ENCODE measurements around the gene TSPO. TPM values are rescaled to one million over a fixed set of nuclear protein-coding genes. Genes with fewer than 3 reads are reported as not detected.

The TSPO gene
- total RNA-seq, 1 experiment from 2014 or later, result 308 TPM

DNA sequence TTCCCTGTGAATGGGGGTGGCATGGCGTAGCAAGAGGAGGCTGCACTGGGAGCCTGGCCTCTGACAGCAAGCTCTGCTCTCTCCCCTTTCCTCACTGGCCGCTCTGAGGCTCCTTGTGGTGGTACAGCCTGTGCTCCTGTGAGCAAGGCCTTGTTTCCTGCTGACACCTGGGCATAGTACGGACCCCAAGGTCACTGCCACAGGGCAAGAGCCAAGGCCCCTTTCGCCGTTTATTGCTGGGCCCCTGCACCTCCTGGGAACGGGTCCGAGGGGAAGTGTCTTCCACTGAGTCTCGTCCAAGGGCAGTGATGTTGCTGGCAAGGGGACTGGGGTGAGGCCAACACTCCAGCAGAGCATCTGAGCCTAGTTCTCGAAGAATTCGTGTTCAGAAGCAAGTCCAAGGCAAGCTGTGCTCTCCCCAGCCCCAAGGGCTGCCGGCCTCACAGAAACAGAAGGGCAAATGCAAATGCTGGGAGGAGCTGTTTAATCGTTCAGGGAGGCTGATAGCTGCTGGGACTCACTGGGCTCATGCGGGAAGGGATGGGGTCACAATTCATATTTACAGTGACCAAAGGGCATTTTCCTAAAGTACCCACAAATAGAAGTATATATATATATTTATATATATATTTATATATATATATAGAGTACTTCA, 51.5 kb downstream of the TSPO start:
- no peak for DNase-seq (ENCODE audit: unreplicated experiment)
- TF ChIP-seq, protein P1, sequence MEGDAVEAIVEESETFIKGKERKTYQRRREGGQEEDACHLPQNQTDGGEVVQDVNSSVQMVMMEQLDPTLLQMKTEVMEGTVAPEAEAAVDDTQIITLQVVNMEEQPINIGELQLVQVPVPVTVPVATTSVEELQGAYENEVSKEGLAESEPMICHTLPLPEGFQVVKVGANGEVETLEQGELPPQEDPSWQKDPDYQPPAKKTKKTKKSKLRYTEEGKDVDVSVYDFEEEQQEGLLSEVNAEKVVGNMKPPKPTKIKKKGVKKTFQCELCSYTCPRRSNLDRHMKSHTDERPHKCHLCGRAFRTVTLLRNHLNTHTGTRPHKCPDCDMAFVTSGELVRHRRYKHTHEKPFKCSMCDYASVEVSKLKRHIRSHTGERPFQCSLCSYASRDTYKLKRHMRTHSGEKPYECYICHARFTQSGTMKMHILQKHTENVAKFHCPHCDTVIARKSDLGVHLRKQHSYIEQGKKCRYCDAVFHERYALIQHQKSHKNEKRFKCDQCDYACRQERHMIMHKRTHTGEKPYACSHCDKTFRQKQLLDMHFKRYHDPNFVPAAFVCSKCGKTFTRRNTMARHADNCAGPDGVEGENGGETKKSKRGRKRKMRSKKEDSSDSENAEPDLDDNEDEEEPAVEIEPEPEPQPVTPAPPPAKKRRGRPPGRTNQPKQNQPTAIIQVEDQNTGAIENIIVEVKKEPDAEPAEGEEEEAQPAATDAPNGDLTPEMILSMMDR (IDR thresholded peaks at IDR 0.05; ENCODE audit: unreplicated experiment), result no peak
- Mint-ChIP-seq H3K4me3 (ENCODE audit: unreplicated experiment) (no peak overlapping the region), H3K27me3 (ENCODE audit: insufficient read depth, unreplicated experiment) (no peaks in the 10 kb centered on the region), H3K4me1 (ENCODE audit: insufficient read depth, unreplicated experiment) (peaks cover 6% of the 10 kb centered on the region), H3K9me3 (ENCODE audit: unreplicated experiment) (no peaks in the 10 kb centered on the region), H3K27ac (ENCODE audit: low read depth, unreplicated experiment) (no peak overlapping the region), H3K36me3 (ENCODE audit: insufficient read depth, unreplicated experiment) (no peaks in the 10 kb centered on the region)
- ChIA-PET CTCF (no interaction called here), POLR2A (no interaction called here)
- no TSS peak for BruUV-seq (replicated peaks)
- intact Hi-C loops (cut with micrococcal nuclease), result no loop called here

DNA sequence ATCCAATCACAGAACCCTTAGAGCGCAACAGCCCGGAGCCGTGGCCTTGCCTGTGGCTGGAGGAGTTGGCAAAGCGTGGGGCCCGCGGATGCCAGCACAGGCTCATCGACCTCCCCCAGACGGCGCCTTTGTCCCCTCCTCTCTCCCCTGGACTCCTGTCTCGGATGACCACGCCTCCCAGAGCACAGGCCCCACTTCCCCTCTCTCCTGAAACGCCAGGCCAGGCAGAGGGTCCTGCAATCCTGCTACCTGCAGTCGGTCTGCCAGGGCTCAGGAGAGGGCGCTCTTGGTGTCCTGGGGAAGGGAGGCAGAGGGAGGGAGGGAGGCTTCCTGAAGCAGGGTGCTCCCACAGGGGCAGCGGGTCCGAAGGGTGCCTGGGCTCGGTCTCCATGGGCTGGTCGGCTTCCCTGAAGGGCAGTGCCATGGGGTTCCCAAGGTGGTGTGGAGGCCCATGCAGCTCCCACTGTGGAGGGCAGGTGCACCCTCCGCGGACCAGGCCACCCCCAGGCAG, 52.2 kb downstream of the TSPO start:
- Mint-ChIP-seq H3K27ac (ENCODE audit: low read depth, unreplicated experiment) (no peak overlapping the region), H3K4me1 (ENCODE audit: insufficient read depth, unreplicated experiment) (peaks cover 6% of the 10 kb centered on the region), H3K4me3 (ENCODE audit: unreplicated experiment) (no peak overlapping the region), H3K9me3 (ENCODE audit: unreplicated experiment) (no peaks in the 10 kb centered on the region), H3K36me3 (ENCODE audit: insufficient read depth, unreplicated experiment) (no peaks in the 10 kb centered on the region), H3K27me3 (ENCODE audit: insufficient read depth, unreplicated experiment) (no peaks in the 10 kb centered on the region)
- no peak for DNase-seq (ENCODE audit: unreplicated experiment)
- intact Hi-C loops (cut with micrococcal nuclease), result no loop called here
- TF ChIP-seq, protein P1 (IDR thresholded peaks at IDR 0.05; ENCODE audit: unreplicated experiment), result no peak
- CTCF ChIA-PET, result no interaction called here
- POLR2A ChIA-PET, result no interaction called here
- no TSS peak for BruUV-seq (replicated peaks)

DNA sequence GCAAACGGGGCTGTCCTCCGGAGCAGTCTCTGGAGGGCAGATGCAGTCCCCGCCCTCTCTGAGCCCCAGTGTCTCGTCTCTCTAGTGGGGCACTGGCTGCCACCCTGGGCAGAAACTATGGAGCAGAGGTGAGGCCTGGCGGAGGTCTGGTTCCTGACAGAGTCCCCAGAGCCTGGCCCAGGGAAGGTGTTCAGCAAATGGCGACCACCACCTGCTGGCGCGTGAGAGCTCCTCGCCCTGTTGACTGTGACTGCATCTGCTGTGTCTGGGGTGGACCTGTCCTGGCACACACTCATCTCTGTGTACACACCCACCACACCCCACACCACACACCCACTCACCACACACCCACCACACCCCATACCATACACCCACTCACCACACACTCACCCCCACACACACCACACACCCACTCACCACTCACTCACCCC, 53.9 kb downstream of the TSPO start:
- BruUV-seq (replicated peaks), result no TSS peak
- H3K4me1 Mint-ChIP-seq (ENCODE audit: insufficient read depth, unreplicated experiment), result no peaks in the 10 kb centered on the region
- TF ChIP-seq, protein P1 (IDR thresholded peaks at IDR 0.05; ENCODE audit: unreplicated experiment), result no peak
- H3K27ac Mint-ChIP-seq (ENCODE audit: low read depth, unreplicated experiment), result no peak overlapping the region
- H3K27me3 Mint-ChIP-seq (ENCODE audit: insufficient read depth, unreplicated experiment), result no peaks in the 10 kb centered on the region
- H3K9me3 Mint-ChIP-seq (ENCODE audit: unreplicated experiment), result no peaks in the 10 kb centered on the region
- intact Hi-C loops (cut with micrococcal nuclease), result no loop called here
- H3K4me3 Mint-ChIP-seq (ENCODE audit: unreplicated experiment), result no peak overlapping the region
- no peak for DNase-seq (ENCODE audit: unreplicated experiment)
- ChIA-PET POLR2A (no interaction called here), CTCF (no interaction called here)
- H3K36me3 Mint-ChIP-seq (ENCODE audit: insufficient read depth, unreplicated experiment), result no peaks in the 10 kb centered on the region

DNA sequence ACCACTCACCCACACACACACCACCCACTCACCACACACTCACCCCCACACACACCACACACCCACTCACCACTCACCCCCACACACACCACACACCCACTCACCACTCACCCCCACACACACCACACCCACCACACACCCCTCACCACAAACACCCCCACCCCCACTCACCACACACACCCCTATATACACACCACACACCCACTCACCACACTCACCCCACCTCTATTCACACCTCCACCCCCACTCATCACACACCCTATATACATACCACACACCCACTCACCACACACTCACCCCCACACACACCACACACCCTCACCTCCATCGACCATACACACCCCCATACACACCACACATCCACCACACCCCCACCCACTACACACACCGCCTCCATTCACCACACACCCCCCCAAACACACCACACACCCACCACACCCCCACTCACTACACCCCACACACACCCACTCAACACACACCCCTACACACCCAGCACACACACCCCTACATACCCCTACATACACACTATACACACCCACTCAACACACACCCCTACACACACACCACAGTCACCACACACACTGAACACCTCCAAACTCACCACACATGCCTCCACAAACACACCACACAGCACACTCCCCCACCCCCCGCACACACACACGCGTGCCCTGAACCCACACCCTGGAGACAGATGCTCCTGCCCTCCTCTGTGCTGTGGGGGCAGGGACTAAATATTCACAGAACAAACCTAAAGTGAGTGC, 54.6 kb downstream of the TSPO start:
- H3K4me1 Mint-ChIP-seq (ENCODE audit: insufficient read depth, unreplicated experiment), result no peaks in the 10 kb centered on the region
- BruUV-seq (replicated peaks), result no TSS peak
- H3K27ac Mint-ChIP-seq (ENCODE audit: low read depth, unreplicated experiment), result no peak overlapping the region
- no peaks in the 10 kb centered on the region for H3K9me3 Mint-ChIP-seq (ENCODE audit: unreplicated experiment)
- no peak for DNase-seq (ENCODE audit: unreplicated experiment)
- TF ChIP-seq, protein P1 (IDR thresholded peaks at IDR 0.05; ENCODE audit: unreplicated experiment), result no peak
- ChIA-PET CTCF (no interaction called here), POLR2A (no interaction called here)
- H3K36me3 Mint-ChIP-seq (ENCODE audit: insufficient read depth, unreplicated experiment), result no peaks in the 10 kb centered on the region
- H3K27me3 Mint-ChIP-seq (ENCODE audit: insufficient read depth, unreplicated experiment), result no peaks in the 10 kb centered on the region
- no peak overlapping the region for H3K4me3 Mint-ChIP-seq (ENCODE audit: unreplicated experiment)
- intact Hi-C loops (cut with micrococcal nuclease), result no loop called here

All from MCF 10A (cell line).